GM12878 (cell line): Measurements from ENCODE around the gene ZNF672. TPM values are rescaled to one million over a fixed set of nuclear protein-coding genes. Genes with fewer than 3 reads are reported as not detected.

Experiments used
- ATAC-seq: fragments of 200-7000 bp; cut with Tn5 transposase; 3 replicates; pipeline ENCODE4 v1.9.1; 2020; ENCODE audit warnings: mild to moderate bottlenecking, moderate library complexity
- BruUV-seq: library from RNA; stranded (reverse); fragments of 400-500 nt; replicated peaks from 2 replicates; lab custom pipeline; 2021; lab: Mats Ljungman, UMichigan
- CTCF ChIA-PET: fragments of 300-600 bp; sonication (Branson Sonifier 250); formaldehyde crosslinking; extraction: SDS; loops from one replicate; lab custom pipeline; 2021; ENCODE audit warnings: inconsistent platforms; lab: Yijun Ruan, JAX
- POLR2A ChIA-PET: fragments of 350-600 bp; formaldehyde crosslinking; extraction: SDS; loops from one replicate; lab custom pipeline; 2021; ENCODE audit warnings: inconsistent platforms; lab: Charles Lee
- RAD21 ChIA-PET: fragments of 300-600 bp; sonication (Branson Sonifier 250); formaldehyde crosslinking; loops from one replicate; lab custom pipeline; 2023; ENCODE audit warnings: antibody characterized with exemption; ENCODE audit not compliant: unreplicated experiment; lab: Charles Lee
- SMC1A ChIA-PET: fragments of 300-600 bp; sonication (Branson Sonifier 250); formaldehyde crosslinking; loops from one replicate; lab custom pipeline; 2023; ENCODE audit not compliant: unreplicated experiment, uncharacterized antibody; lab: Charles Lee
- DNase-seq: peaks from one replicate; pipeline ENCODE4 v3.0.0-alpha.2; 2011; ENCODE audit warnings: low read depth, low spot score
- FAIRE-seq: peaks from 3 replicates; lab custom pipeline; 2011; peaks lifted over from hg19 to GRCh38; lab: Jason Lieb, UNC
- H2AFZ ChIP-seq: 2 replicates; pipeline ENCODE4 v1.6.0; 2011; ENCODE audit warnings: low read depth, low read length, control low read depth; ENCODE audit not compliant: control insufficient read depth
- H3K27ac ChIP-seq: 2 replicates; pipeline ENCODE4 v1.5.1; 2011; ENCODE audit warnings: control low read depth; ENCODE audit not compliant: control insufficient read depth, insufficient read depth
- H3K27me3 ChIP-seq, 2 experiments: replicated peaks in 1 of 2; 2 replicates each; pipeline versions ENCODE4 v1.6.0 to v1.6.1; 2011; ENCODE audit warnings: low read length in 1 of 2; ENCODE audit not compliant: control insufficient read depth in 2 of 2, insufficient read depth in 2 of 2
- H3K36me3 ChIP-seq, 2 experiments: 2 replicates each; pipeline ENCODE4 v1.5.1; 2011; ENCODE audit warnings: low read length in 1 of 2; ENCODE audit not compliant: control insufficient read depth in 2 of 2, insufficient read depth in 2 of 2
- H3K4me1 ChIP-seq: 2 replicates; pipeline ENCODE4 v1.6.1; 2011; ENCODE audit warnings: mild to moderate bottlenecking, low read length, moderate library complexity, mixed read lengths; ENCODE audit not compliant: control insufficient read depth, insufficient read depth
- H3K4me2 ChIP-seq: 2 replicates; pipeline ENCODE4 v1.6.0; 2011; ENCODE audit warnings: control low read depth; ENCODE audit not compliant: control insufficient read depth, insufficient read depth
- H3K4me3 ChIP-seq: fragments of 200-600 bp; sonication (generic); 2 replicates; pipeline ENCODE4 v1.5.1; 2016
- H3K79me2 ChIP-seq: 2 replicates; pipeline ENCODE4 v1.6.0; 2011; ENCODE audit warnings: low read length; ENCODE audit not compliant: control insufficient read depth, insufficient read depth
- H3K9ac ChIP-seq: 2 replicates; pipeline ENCODE4 v1.8.0; 2011; ENCODE audit warnings: low read length, control low read depth, mixed read lengths; ENCODE audit not compliant: control insufficient read depth, insufficient read depth
- H3K9me3 ChIP-seq: replicated peaks from 3 replicates; pipeline ENCODE4 v1.5.1; 2011; ENCODE audit warnings: mild to moderate bottlenecking, low read length; ENCODE audit not compliant: control insufficient read depth, insufficient read depth
- H4K20me1 ChIP-seq: 2 replicates; pipeline ENCODE4 v1.6.0; 2011; ENCODE audit not compliant: control insufficient read depth, insufficient read depth
- CEBPZ ChIP-seq: fragments of 150-350 bp; IDR thresholded peaks from 2 replicates; pipeline ENCODE4 v1.6.1; 2016; ENCODE audit warnings: low read depth, low read length
- CTCF ChIP-seq, 3 experiments: IDR thresholded peaks in 2 of 3; conservative IDR thresholded peaks in 1 of 3; 2 replicates each; pipeline ENCODE4 v1.5.1; 2011; ENCODE audit warnings: low read depth in 3 of 3, low read length in 3 of 3, mild to moderate bottlenecking in 3 of 3, control low read depth in 2 of 3, moderate library complexity in 2 of 3, inconsistent platforms in 1 of 3, mixed read lengths in 1 of 3; ENCODE audit not compliant: control insufficient read depth in 2 of 3, insufficient read depth in 1 of 3; ENCODE audit errors: extremely low read depth in 1 of 3
- LARP7 ChIP-seq: fragments of 450-650 bp; IDR thresholded peaks from 2 replicates; pipeline ENCODE4 v1.6.1; 2017; ENCODE audit warnings: mild to moderate bottlenecking
- MEF2B ChIP-seq: fragments of 450-650 bp; IDR thresholded peaks from 2 replicates; pipeline ENCODE4 v1.6.1; 2018; ENCODE audit warnings: mild to moderate bottlenecking, moderate library complexity; ENCODE audit not compliant: partially characterized antibody, poor library complexity, severe bottlenecking
- PRDM15 ChIP-seq: fragments of 450-650 bp; formaldehyde crosslinking; IDR thresholded peaks from 2 replicates; pipeline ENCODE4 v1.4.0; 2020; ENCODE audit warnings: mild to moderate bottlenecking, moderate library complexity
- RAD21 ChIP-seq: IDR thresholded peaks from 2 replicates; pipeline ENCODE4 v1.6.1; 2011; ENCODE audit warnings: mild to moderate bottlenecking, low read depth, low read length, moderate library complexity; ENCODE audit not compliant: insufficient read depth
- SPI1 ChIP-seq: IDR thresholded peaks from 2 replicates; pipeline ENCODE4 v1.6.1; 2011; ENCODE audit warnings: low read depth, mild to moderate bottlenecking, low read length, moderate library complexity, borderline replicate concordance; ENCODE audit not compliant: insufficient read depth
- SRF ChIP-seq, 2 experiments: IDR thresholded peaks; 2 replicates each; pipeline ENCODE4 v1.6.1; 2011; ENCODE audit warnings: low read depth in 2 of 2, low read length in 2 of 2, mild to moderate bottlenecking in 1 of 2, moderate library complexity in 1 of 2
- WGBS: methylation state at CpG from one replicate; pipeline ENCODE4 v1.1.6; 2016; ENCODE audit warnings: low lambda C conversion rate; ENCODE audit not compliant: insufficient replicate concordance, insufficient coverage; ENCODE audit errors: missing lambda C conversion rate; 5-methylcytosine and 5-hydroxymethylcytosine counted together
- in situ Hi-C: fragments of 300-500 bp; cut with MboI; formaldehyde crosslinking; loops from 9 replicates; pipeline ENCODE4 v1.14.3; 2018; ENCODE audit warnings: mixed read lengths
- intact Hi-C: fragments of 100-400 bp; cut with micrococcal nuclease; formaldehyde crosslinking; loops from one replicate; pipeline ENCODE4 v1.14.2; 2022; ENCODE audit not compliant: unreplicated experiment
- polyA plus RNA-seq, 11 experiments: library from polyadenylated mRNA; depleted of rRNA in 4 of 11; unstranded in 6 of 11; stranded (reverse) in 5 of 11; fragments of >200 nt; fragmentation: Nextera tagmentation in 4 of 11; fragmentation: Illumina TruSeq in 1 of 11; extraction: Ambion mirVana in 4 of 11; extraction: Trizol in 1 of 11; gene quantifications; 1 replicate in 1 of 11; 2 replicates in 10 of 11; pipeline versions ENCODE4 v1.2.1 to v1.2.3, GENCODE V29; 2011 to 2016; ENCODE audit warnings: inconsistent platforms in 2 of 11, missing spikeins in 2 of 11, low read depth in 1 of 11
- total RNA-seq, 4 experiments: library from RNA; depleted of rRNA in 3 of 4; stranded (reverse); fragments of >200 nt in 3 of 4; fragmentation: Illumina TruSeq in 1 of 4; extraction: Trizol in 1 of 4; gene quantifications; 2 replicates each; pipeline versions ENCODE4 v1.2.1 to v1.2.3, GENCODE V29; 2013 to 2021

The ZNF672 gene
- total and polyA plus RNA-seq, 10 of the 15 experiments (the other 5 are each of a cell fraction or from before 2014, with no cell fraction given) = 2.9 to 51.3 (median 39.8) TPM

- no peak for TF ChIP-seq SRF (IDR thresholded peaks at IDR 0.05; ENCODE audit: low read depth in 2 of 2, low read length in 2 of 2)
Measured at GRCh38 chr1:248810727-248811513, 27.1 kb upstream of the ZNF672 start (continued).

GRCh38 chr1:248811514-248812490 lies 26.2 kb upstream of the ZNF672 start:
- ATAC-seq = peak; percentile 38; the same call in 1 of the 3 replicates
- intact Hi-C loops (no loop called here), in situ Hi-C loops (no loop called here)
- peak; percentile 3 to 29 (median 23); a peak in 3 of 6 replicates for TF ChIP-seq CTCF (IDR thresholded peaks at IDR 0.05 in 2 of 3, conservative IDR thresholded peaks at IDR 0.05 in 1 of 3; ENCODE audit: control insufficient read depth in 2 of 3, extremely low read depth in 1 of 3, insufficient read depth in 1 of 3, low read depth in 3 of 3, low read length in 3 of 3)
- TF ChIP-seq SPI1 = no peak
- TF ChIP-seq PRDM15 = no peak
- TF ChIP-seq MEF2B = no peak
- no peak for TF ChIP-seq CEBPZ
- TF ChIP-seq LARP7 = no peak
- TF ChIP-seq RAD21 = 0 out of 2 replicates have a peak, but pooled peaks have one; percentile 11
- Histone ChIP-seq H2AFZ (no peak overlapping the region), H3K4me1 (no peaks in the 10 kb centered on the region), H3K36me3 (peaks cover 14 to 30% of the 10 kb centered on the region in 2 experiments; a peak in 3 of 4 replicates), H3K79me2 (no peaks in the 10 kb centered on the region), H3K9ac (no peak overlapping the region), H3K4me3 (no peak overlapping the region), H4K20me1 (no peaks in the 10 kb centered on the region), H3K4me2 (no peak overlapping the region), H3K27me3 (no peaks in the 10 kb centered on the region), H3K27ac (no peak overlapping the region), H3K9me3 (no peaks in the 10 kb centered on the region)
- 96% methylated on average over 51 of the region's 57 CpGs for WGBS
- BruUV-seq = no TSS peak
- RAD21 ChIA-PET = no interaction called here
- CTCF ChIA-PET = no interaction called here
- SMC1A ChIA-PET = interaction anchor here (1.2 to 1.3 kb wide), 2 partner anchors 10 to 118 kb away, joined by 3 to 4 read pairs; no protein-coding TSS in a partner anchor
- DNase-seq = no peak
- FAIRE-seq = no peak
- POLR2A ChIA-PET = no interaction called here
